Myocyte (in vitro differentiated cells): Measurements from ENCODE around the gene KCNQ2. TPM values are rescaled to one million over a fixed set of nuclear protein-coding genes. Genes with fewer than 3 reads are reported as not detected.

ENCODE experiments used
- DNase-seq: peaks from one replicate; pipeline ENCODE4 v3.0.0-alpha.2; 2012; ENCODE audit warnings: low read depth
- total RNA-seq: library from RNA; depleted of rRNA; stranded (reverse); fragments of >200 nt; gene quantifications from 2 replicates; pipeline ENCODE4 v1.2.3, GENCODE V29; 2014

KCNQ2 gene
- total RNA-seq, 1 donor from 2014 or later: not detected

GRCh38 chr20:63455568-63455859 lies 16.9 kb downstream of the KCNQ2 start:
- DNase-seq: no peak

- no peak for DNase-seq
These were observed 17.5 kb downstream of the KCNQ2 start for GRCh38 chr20:63454731-63455567.

GRCh38 chr20:63452821-63453523 lies 19.5 kb downstream of the KCNQ2 start:
- peak; percentile 39 for DNase-seq

- no peak for DNase-seq
These were observed 20.1 kb downstream of the KCNQ2 start for GRCh38 chr20:63452341-63452740.

- DNase-seq: no peak
These were observed 20.6 kb downstream of the KCNQ2 start for GRCh38 chr20:63451821-63452220.

GRCh38 chr20:63449796-63450730 lies 22.4 kb downstream of the KCNQ2 start:
- DNase-seq: no peak

- DNase-seq: no peak
These were observed 23.4 kb downstream of the KCNQ2 start for GRCh38 chr20:63449025-63449424.

GRCh38 chr20:63448031-63448430 lies 24.4 kb downstream of the KCNQ2 start:
- DNase-seq: no peak

GRCh38 chr20:63447320-63447719 lies 25.1 kb downstream of the KCNQ2 start:
- no peak for DNase-seq

- DNase-seq: no peak
These were observed 26.0 kb downstream of the KCNQ2 start for GRCh38 chr20:63446216-63447024.

- no peak for DNase-seq
These were observed 27.2 kb downstream of the KCNQ2 start for GRCh38 chr20:63445075-63445734.

- no peak for DNase-seq
These were observed 27.9 kb downstream of the KCNQ2 start for GRCh38 chr20:63444548-63444947.

- no peak for DNase-seq
These were observed 28.7 kb downstream of the KCNQ2 start for GRCh38 chr20:63443606-63444395.

GRCh38 chr20:63442100-63442493 lies 30.4 kb downstream of the KCNQ2 start:
- DNase-seq: peak; percentile 47

- DNase-seq: no peak
These were observed 31.0 kb downstream of the KCNQ2 start for GRCh38 chr20:63441136-63442099.

- DNase-seq: no peak
These were observed 32.0 kb downstream of the KCNQ2 start for GRCh38 chr20:63440366-63440955.

GRCh38 chr20:63439866-63440265 lies 32.6 kb downstream of the KCNQ2 start:
- no peak for DNase-seq

GRCh38 chr20:63438121-63438520 lies 34.3 kb downstream of the KCNQ2 start:
- DNase-seq: no peak
